Daoy (cell line): Measurements from ENCODE around the gene RBMXL3. TPM values are rescaled to one million over a fixed set of nuclear protein-coding genes. Genes with fewer than 3 reads are reported as not detected.
A peak's percentile ranks its signal among the peaks of the same experiment; 100 is the strongest.

ENCODE experiments used
- DNase-seq: peaks from one replicate; pipeline ENCODE4 v3.0.0-alpha.2; 2015; ENCODE audit warnings: low read depth
- total RNA-seq: library from RNA; depleted of rRNA; stranded (reverse); fragments of >200 nt; shearing (Covaris generic); gene quantifications from 2 replicates; pipeline ENCODE4 v1.2.3, GENCODE V29; 2014; rRNA removed

The RBMXL3 gene
- total RNA-seq, 1 experiment from 2014 or later = not detected

DNA sequence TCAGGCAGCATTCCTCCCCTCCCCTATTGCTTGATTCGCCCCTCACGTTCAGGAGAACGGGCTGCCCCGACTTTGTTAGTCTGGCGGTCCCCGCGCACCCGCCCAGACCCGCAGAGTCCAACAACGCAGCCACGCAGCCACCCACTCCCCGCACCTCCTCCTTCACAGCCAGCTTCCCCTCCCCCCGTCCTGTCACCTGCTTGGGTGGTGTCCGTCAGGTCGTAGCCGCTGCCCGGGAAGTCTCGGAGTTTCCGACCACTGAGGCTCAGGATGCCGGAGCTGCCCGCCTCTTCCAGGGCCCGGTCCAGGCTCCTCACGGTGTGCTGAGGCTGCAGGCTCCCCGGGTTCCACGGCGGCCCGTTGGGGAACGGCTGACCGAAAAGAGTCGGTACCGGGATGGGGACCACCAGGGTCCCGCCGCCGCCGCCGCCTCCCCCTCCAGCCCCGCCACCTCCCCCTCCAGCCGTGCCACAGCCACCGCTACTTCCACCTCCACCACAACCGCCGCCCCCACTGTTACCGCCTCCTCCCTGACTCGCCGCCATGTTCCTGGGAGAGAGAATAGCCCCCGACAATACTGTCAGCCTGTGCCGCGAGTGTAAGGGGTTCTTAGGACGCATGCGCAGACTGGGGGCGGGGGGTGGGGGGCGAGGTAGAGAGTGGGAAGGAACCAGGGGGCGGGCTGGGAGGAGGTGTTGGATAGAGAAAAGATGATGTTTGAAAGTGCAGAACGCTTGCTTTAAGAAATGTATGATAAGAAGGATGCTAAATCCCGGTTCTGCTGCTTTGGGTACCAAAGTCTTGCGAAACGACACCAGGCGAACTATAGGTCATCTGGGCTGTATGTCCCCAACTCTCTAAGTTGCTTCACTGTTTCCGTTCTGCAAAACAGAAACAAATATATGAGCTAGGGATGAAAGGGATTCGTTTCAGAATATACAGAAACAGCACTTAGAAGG is 44.6 kb downstream of the RBMXL3 start, which contains the start of gene LRCH2:
LRCH2 (minus strand) TSS at position 600 of the 959 bp plus-strand sequence; CDS start at position 545, 55 bp downstream.
- peak; percentile 42 for DNase-seq

DNA sequence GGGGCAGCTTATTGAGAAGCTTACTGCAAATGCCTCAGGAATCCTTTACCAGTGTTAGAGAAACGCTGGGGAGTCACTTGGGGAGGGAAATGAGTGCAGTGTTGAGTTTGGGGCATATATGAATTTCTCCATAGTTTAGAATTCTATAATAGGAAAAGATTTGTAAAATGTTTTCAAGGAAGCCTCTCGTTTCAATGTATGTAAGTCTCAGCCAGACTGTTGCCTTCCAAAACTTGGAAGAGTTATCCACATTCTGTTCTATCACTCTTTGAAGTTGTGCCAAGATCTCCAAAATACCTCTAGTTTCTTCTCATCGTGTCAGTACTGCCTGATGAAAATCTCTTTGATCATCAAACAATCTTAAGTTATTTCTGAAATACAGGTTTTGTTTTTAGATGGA is 45.3 kb downstream of the RBMXL3 start:
- DNase-seq = no peak

DNA sequence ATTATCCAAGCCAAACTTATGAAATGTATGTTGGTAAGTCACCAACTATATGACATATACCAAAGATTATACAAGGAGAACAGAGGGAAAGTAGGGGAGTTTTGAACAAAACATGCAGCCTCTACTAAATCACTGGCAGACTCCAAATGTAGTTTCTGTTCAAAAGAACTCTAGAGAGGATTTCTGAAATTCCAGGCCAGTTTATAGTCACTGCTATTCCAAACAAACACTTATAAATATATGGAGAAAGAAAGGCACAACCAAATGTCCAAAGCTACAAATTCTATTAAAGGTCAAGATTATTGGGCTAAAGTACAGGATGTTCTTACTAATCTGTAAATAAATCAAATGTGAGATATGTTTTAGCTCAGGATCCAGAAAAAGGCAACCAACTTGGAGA is 47.4 kb downstream of the RBMXL3 start:
- DNase-seq = no peak

DNA sequence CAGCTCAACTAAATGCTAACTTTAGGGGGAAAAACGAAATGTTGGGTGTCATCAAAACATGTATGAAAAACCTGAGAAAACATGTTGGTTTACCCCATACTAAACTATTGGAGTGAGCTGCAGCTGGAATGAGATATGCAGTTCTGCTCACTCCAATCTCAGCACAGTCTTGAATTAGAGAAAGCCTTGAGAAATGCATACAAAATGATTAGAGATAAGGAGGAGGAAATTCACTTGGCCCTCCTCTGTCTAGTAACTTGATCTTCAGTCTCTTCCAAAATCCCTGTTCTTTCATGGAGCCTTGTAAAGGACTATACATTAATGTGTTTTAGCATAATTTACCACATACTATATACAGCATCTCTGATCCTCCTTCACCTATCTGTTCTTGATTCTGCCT is 47.8 kb downstream of the RBMXL3 start:
- DNase-seq = no peak

Other genes starting within 250 kb of the RBMXL3 start
- gene IL13RA2, start 171.8 kb upstream of the RBMXL3 start, total RNA-seq = 70.3 and 79.4 TPM in 2 replicates
- gene LRCH2, start 44.7 kb downstream of the RBMXL3 start, total RNA-seq = 1.3 and 2.8 TPM in 2 replicates
- gene LUZP4, start 100.3 kb downstream of the RBMXL3 start, total RNA-seq = not detected in 2 replicates